ENCODE measurements around the gene ADAMTSL1.
A peak's percentile ranks its signal among the peaks of the same experiment; 100 is the strongest.

The ADAMTSL1 gene, protein sequence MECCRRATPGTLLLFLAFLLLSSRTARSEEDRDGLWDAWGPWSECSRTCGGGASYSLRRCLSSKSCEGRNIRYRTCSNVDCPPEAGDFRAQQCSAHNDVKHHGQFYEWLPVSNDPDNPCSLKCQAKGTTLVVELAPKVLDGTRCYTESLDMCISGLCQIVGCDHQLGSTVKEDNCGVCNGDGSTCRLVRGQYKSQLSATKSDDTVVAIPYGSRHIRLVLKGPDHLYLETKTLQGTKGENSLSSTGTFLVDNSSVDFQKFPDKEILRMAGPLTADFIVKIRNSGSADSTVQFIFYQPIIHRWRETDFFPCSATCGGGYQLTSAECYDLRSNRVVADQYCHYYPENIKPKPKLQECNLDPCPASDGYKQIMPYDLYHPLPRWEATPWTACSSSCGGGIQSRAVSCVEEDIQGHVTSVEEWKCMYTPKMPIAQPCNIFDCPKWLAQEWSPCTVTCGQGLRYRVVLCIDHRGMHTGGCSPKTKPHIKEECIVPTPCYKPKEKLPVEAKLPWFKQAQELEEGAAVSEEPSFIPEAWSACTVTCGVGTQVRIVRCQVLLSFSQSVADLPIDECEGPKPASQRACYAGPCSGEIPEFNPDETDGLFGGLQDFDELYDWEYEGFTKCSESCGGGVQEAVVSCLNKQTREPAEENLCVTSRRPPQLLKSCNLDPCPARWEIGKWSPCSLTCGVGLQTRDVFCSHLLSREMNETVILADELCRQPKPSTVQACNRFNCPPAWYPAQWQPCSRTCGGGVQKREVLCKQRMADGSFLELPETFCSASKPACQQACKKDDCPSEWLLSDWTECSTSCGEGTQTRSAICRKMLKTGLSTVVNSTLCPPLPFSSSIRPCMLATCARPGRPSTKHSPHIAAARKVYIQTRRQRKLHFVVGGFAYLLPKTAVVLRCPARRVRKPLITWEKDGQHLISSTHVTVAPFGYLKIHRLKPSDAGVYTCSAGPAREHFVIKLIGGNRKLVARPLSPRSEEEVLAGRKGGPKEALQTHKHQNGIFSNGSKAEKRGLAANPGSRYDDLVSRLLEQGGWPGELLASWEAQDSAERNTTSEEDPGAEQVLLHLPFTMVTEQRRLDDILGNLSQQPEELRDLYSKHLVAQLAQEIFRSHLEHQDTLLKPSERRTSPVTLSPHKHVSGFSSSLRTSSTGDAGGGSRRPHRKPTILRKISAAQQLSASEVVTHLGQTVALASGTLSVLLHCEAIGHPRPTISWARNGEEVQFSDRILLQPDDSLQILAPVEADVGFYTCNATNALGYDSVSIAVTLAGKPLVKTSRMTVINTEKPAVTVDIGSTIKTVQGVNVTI (N-terminal part only)

DNA sequence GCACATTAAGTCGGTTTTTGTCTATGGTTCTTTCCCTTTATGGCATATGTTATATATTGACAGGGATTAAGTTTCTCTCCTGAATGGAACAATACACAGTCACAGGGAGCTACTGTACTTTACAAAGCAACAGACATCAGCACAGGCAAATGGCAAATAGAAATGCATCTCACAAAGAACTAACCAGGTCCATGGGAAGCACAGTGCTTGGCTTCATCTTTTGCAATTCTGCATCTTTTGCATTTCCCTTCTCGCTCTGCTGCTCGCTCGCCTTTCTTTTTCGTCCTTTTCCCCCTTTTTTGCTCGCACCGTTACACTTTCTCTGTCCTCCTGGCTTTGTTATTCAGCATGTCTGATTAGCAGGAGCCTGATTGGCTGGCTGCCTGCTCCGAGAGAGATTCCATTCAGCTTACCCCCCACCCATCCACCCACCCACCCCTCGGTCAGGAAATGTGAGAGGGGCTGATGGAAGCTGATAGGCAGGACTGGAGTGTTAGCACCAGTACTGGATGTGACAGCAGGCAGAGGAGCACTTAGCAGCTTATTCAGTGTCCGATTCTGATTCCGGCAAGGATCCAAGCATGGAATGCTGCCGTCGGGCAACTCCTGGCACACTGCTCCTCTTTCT, at the start of gene ADAMTSL1:
Gene ADAMTSL1, plus strand, starts transcription at position 502 of the 628 bp plus-strand sequence. Its CDS starts 80 bp downstream, at position 582.
- Mint-ChIP-seq H3K36me3 (ENCODE audit: low read depth) (no peaks in the 10 kb centered on the region), H3K27ac (no peak within 1 kb of the TSS), H3K27me3 (ENCODE audit: low read depth) (peaks cover 18% of the 10 kb centered on the region), H3K4me1 (ENCODE audit: low read depth) (no peaks in the 10 kb centered on the region), H3K4me3 (no peak within 1 kb of the TSS), H3K9me3 (no peaks in the 10 kb centered on the region)

GRCh38 chr9:18427691-18428090, 46.3 kb upstream of the ADAMTSL1 start:
- Mint-ChIP-seq H3K4me3 (no peak overlapping the region), H3K36me3 (ENCODE audit: low read depth) (no peaks in the 10 kb centered on the region), H3K9me3 (no peaks in the 10 kb centered on the region), H3K4me1 (ENCODE audit: low read depth) (no peaks in the 10 kb centered on the region), H3K27me3 (ENCODE audit: low read depth) (peaks cover 4% of the 10 kb centered on the region), H3K27ac (no peak overlapping the region)

DNA sequence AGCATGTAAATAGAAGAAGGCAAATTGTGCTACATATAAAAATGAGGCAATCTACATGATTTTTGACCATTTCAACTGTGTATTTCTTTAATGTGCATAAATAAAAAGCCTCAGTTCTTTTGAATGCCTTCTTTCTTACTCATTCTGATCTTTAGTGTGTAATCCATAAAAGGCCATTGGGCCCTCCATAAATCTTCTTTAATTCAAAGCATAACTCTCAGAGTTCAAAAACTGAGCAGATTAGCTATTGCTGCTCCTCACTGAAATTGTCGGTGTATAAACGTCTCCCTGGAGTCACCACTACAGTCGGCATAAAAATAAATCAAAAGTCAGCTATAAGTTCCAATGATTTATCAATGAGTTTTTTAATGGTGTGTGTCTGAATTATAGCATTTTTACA, 45.3 kb upstream of the ADAMTSL1 start:
- Mint-ChIP-seq H3K27ac (no peak overlapping the region), H3K9me3 (no peaks in the 10 kb centered on the region), H3K27me3 (ENCODE audit: low read depth) (peaks cover 4% of the 10 kb centered on the region), H3K4me3 (no peak overlapping the region), H3K36me3 (ENCODE audit: low read depth) (no peaks in the 10 kb centered on the region), H3K4me1 (ENCODE audit: low read depth) (no peaks in the 10 kb centered on the region)

DNA sequence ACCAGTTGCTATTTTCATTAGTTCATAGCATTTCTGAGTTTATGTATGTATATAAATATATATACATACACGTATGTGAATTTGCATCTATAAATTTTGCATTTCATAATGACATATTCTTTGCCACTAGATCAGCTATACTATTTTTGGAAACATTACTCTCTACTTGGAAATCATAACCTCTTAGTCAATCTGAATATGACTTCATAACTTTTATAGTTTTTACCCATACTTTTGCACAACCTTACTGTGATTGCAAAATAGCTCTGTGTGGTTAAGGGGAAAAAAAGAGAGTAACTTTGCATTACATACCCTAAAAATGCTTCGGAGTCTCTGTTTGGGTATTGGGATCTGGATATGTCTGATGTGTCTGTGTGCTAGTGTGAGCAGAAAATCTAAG, 44.9 kb upstream of the ADAMTSL1 start:
- Mint-ChIP-seq H3K36me3 (ENCODE audit: low read depth) (no peaks in the 10 kb centered on the region), H3K27me3 (ENCODE audit: low read depth) (peaks cover 4% of the 10 kb centered on the region), H3K9me3 (no peaks in the 10 kb centered on the region), H3K4me3 (no peak overlapping the region), H3K27ac (no peak overlapping the region), H3K4me1 (ENCODE audit: low read depth) (no peaks in the 10 kb centered on the region)

DNA sequence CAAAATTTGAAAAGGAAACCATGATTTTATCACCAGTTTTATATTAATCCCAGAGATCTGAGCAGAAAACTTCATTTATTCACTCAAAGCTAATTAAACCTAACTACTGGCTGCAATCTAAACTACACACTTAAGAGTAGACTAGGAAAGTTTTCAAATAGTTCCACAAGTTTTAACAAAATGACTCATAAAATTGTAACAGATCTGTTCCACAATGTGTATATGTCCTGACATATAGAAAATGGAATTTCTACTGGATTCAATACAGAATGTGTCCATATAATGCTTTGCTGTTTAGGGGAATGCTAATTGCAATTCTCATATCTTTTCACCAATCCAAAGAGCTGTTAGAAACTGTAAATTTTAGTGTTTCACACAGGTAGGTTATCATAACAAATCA, 40.3 kb upstream of the ADAMTSL1 start:
- no peaks in the 10 kb centered on the region for H3K4me1 Mint-ChIP-seq (ENCODE audit: low read depth)
- H3K36me3 Mint-ChIP-seq (ENCODE audit: low read depth), result no peaks in the 10 kb centered on the region
- no peak overlapping the region for H3K27ac Mint-ChIP-seq

DNA sequence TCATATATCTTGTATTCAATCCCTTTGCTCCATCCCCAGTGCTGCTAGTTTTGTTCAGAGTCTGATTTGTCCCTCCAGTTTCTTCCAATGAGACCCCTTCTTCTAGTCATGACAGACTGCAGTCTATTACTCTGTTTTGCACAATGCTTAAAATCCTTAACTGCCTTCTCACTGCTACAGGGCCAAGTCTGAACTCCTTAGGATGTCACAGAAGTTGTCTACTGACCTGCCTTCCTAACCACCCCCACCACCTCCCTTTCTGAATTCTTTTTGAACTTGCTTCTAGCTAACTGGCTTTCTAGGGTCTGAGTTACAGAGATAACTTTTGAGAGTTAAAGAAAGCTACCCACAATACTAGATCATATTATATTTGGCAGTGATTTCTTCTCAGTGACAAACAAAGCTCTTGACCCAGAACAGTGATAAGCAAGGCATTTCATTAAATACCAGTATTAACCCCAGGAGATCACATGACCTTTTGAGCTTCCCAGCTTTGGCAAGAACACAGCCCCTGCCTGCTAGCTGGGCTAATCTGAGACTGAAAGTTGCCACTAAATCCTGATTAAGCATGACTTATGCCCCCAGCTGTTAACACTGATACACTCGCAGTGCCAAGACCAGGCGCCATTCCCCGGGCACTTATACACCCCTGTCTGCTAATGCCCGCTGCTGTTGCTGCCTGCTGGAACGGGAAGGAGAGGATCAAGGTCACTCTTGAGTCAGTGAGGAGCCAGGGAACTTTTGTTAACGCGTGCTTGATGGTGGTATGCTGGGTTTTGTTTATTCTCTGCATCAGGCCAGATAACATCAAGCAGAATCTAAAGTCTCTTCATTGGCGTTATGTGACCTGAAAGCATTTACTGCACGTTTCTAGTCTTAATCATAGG, 36.4 kb upstream of the ADAMTSL1 start:
- Mint-ChIP-seq H3K27ac (peak overlapping the region; percentile 19), H3K36me3 (ENCODE audit: low read depth) (no peaks in the 10 kb centered on the region), H3K4me3 (no peak overlapping the region), H3K27me3 (ENCODE audit: low read depth) (peaks cover 32% of the 10 kb centered on the region), H3K9me3 (no peaks in the 10 kb centered on the region), H3K4me1 (ENCODE audit: low read depth) (peaks cover 3% of the 10 kb centered on the region)

More for the DNA sequence above, 40.3 kb upstream of the ADAMTSL1 start:
- no peaks in the 10 kb centered on the region for H3K9me3 Mint-ChIP-seq
- no peak overlapping the region for H3K4me3 Mint-ChIP-seq
- H3K27me3 Mint-ChIP-seq (ENCODE audit: low read depth), result peaks cover 19% of the 10 kb centered on the region

GRCh38 chr9:18438300-18438925, 35.5 kb upstream of the ADAMTSL1 start:
- H3K4me1 Mint-ChIP-seq (ENCODE audit: low read depth), result peaks cover 3% of the 10 kb centered on the region
- H3K9me3 Mint-ChIP-seq, result no peaks in the 10 kb centered on the region
- H3K27me3 Mint-ChIP-seq (ENCODE audit: low read depth), result peaks cover 32% of the 10 kb centered on the region
- H3K36me3 Mint-ChIP-seq (ENCODE audit: low read depth), result no peaks in the 10 kb centered on the region
- H3K27ac Mint-ChIP-seq, result no peak overlapping the region
- H3K4me3 Mint-ChIP-seq, result no peak overlapping the region

GRCh38 chr9:18438951-18439350, 35.0 kb upstream of the ADAMTSL1 start:
- peaks cover 32% of the 10 kb centered on the region for H3K27me3 Mint-ChIP-seq (ENCODE audit: low read depth)
- no peak overlapping the region for H3K27ac Mint-ChIP-seq
- no peaks in the 10 kb centered on the region for H3K9me3 Mint-ChIP-seq
- no peak overlapping the region for H3K4me3 Mint-ChIP-seq
- H3K36me3 Mint-ChIP-seq (ENCODE audit: low read depth), result no peaks in the 10 kb centered on the region
- H3K4me1 Mint-ChIP-seq (ENCODE audit: low read depth), result peaks cover 3% of the 10 kb centered on the region

DNA sequence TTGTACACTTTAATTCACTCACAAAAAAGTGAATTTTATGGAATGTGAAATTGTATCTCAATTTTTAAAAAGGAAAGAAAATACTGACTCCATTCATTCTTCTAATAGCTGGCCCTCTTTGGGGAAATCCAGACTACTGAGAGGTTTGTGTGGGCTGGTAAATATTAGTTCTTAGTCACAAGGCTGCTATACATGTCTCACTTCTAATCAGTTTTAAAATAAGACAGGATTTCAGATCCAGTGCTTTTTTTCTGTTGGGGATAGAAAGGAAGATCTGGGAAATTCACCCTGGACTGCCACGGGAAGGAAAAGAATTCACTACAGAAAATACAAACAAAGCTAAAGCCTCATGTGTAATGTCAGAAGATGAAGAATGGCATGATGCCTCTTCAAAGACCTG, 32.7 kb upstream of the ADAMTSL1 start:
- H3K9me3 Mint-ChIP-seq, result no peaks in the 10 kb centered on the region
- H3K36me3 Mint-ChIP-seq (ENCODE audit: low read depth), result no peaks in the 10 kb centered on the region
- no peak overlapping the region for H3K4me3 Mint-ChIP-seq
- peaks cover 3% of the 10 kb centered on the region for H3K4me1 Mint-ChIP-seq (ENCODE audit: low read depth)
- H3K27me3 Mint-ChIP-seq (ENCODE audit: low read depth), result peaks cover 29% of the 10 kb centered on the region
- no peak overlapping the region for H3K27ac Mint-ChIP-seq

DNA sequence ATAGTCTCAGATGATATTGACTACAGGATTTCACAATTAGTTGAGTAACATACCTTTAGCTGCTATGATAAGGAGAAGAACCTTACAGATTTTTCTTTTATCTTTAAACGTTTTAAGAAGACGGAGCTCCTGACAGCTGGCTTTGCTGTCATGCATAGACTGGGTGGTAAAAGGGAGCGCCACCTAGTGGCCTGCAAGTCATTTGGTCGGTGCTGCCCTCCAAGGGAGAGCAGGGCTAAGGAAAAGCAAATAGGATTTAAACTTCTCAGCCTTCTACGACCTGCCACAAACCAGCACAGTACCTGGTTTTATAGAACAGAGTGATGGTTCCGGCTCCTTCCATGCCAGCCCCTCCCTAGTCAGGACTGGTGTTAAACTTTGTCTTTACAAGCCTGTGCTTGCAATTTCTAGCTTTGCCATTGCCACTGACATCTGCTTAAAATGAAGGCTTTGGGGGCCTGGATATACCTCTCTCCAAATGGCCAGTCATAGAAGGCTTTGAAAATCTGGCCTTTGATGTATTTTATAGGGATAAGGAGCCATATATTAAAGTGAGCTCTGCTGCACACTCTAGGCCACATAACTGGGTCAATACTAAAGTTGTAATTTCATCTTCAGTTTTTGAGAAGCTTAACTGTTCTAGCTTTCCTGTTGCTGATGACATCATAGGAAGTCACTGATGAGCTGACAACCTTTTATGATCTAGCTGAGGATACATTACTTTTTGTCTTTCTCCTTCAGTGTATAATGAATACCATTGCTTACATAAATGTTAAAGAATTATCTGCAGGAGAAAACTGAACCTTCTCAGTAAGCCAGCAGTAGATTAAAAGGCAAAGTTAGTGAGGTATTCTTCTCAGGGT, 31.1 kb upstream of the ADAMTSL1 start:
- H3K4me3 Mint-ChIP-seq, result no peak overlapping the region
- peaks cover 3% of the 10 kb centered on the region for H3K4me1 Mint-ChIP-seq (ENCODE audit: low read depth)
- H3K27me3 Mint-ChIP-seq (ENCODE audit: low read depth), result peaks cover 21% of the 10 kb centered on the region
- H3K36me3 Mint-ChIP-seq (ENCODE audit: low read depth), result no peaks in the 10 kb centered on the region
- H3K9me3 Mint-ChIP-seq, result no peaks in the 10 kb centered on the region
- no peak overlapping the region for H3K27ac Mint-ChIP-seq

GRCh38 chr9:18447131-18447530, 26.8 kb upstream of the ADAMTSL1 start:
- H3K27ac Mint-ChIP-seq, result no peak overlapping the region
- H3K9me3 Mint-ChIP-seq, result no peaks in the 10 kb centered on the region
- H3K27me3 Mint-ChIP-seq (ENCODE audit: low read depth), result no peaks in the 10 kb centered on the region
- no peaks in the 10 kb centered on the region for H3K4me1 Mint-ChIP-seq (ENCODE audit: low read depth)
- no peak overlapping the region for H3K4me3 Mint-ChIP-seq
- H3K36me3 Mint-ChIP-seq (ENCODE audit: low read depth), result no peaks in the 10 kb centered on the region

- Mint-ChIP-seq H3K9me3 (no peaks in the 10 kb centered on the region), H3K4me1 (ENCODE audit: low read depth) (no peaks in the 10 kb centered on the region), H3K27me3 (ENCODE audit: low read depth) (no peaks in the 10 kb centered on the region), H3K36me3 (ENCODE audit: low read depth) (no peaks in the 10 kb centered on the region), H3K27ac (no peak overlapping the region), H3K4me3 (no peak overlapping the region)
These were observed 26.4 kb upstream of the ADAMTSL1 start for GRCh38 chr9:18447541-18447940.
